Parathyroid adenoma (tissue), 2 donors: ENCODE data around the gene MMADHC.

Source experiments
- H2AFZ ChIP-seq: fragments of 300-600 bp; sonication (generic); one replicate; pipeline ENCODE4 v1.7.0; 2017; ENCODE audit warnings: antibody characterized with exemption, mild to moderate bottlenecking
- H3K27ac ChIP-seq: fragments of 300-600 bp; sonication (generic); one replicate; pipeline ENCODE4 v1.7.0; 2017
- H3K27me3 ChIP-seq: fragments of 300-600 bp; sonication (generic); one replicate; pipeline ENCODE4 v1.7.0; 2017; ENCODE audit warnings: low read length; ENCODE audit not compliant: control insufficient read depth, insufficient read depth
- H3K36me3 ChIP-seq: fragments of 300-600 bp; sonication (generic); one replicate; pipeline ENCODE4 v1.7.0; 2017; ENCODE audit warnings: low read length; ENCODE audit not compliant: control insufficient read depth, insufficient read depth
- H3K4me1 ChIP-seq: fragments of 300-600 bp; sonication (generic); one replicate; pipeline ENCODE4 v1.7.0; 2017; ENCODE audit warnings: control low read depth
- H3K4me2 ChIP-seq: fragments of 300-600 bp; sonication (generic); one replicate; pipeline ENCODE4 v1.7.0; 2017; ENCODE audit warnings: low read length
- H3K4me3 ChIP-seq: fragments of 300-600 bp; sonication (generic); one replicate; pipeline ENCODE4 v1.7.0; 2017; ENCODE audit warnings: low read depth, low read length
- H3K79me2 ChIP-seq: fragments of 300-600 bp; sonication (generic); one replicate; pipeline ENCODE4 v1.7.0; 2017; ENCODE audit warnings: control low read depth
- H3K9ac ChIP-seq: fragments of 300-600 bp; sonication (generic); one replicate; pipeline ENCODE4 v1.7.0; 2017; ENCODE audit warnings: mild to moderate bottlenecking
- H3K9me3 ChIP-seq: fragments of 300-600 bp; sonication (generic); one replicate; pipeline ENCODE4 v1.7.0; 2017; ENCODE audit warnings: low read length; ENCODE audit not compliant: control insufficient read depth
- CTCF ChIP-seq: fragments of 300-600 bp; sonication (generic); IDR thresholded peaks from one replicate; pipeline ENCODE4 v1.7.0; 2017; ENCODE audit warnings: antibody characterized with exemption, mild to moderate bottlenecking
- donor health status: primary hyperparathyroidism.

Gene MMADHC

GRCh38 chr2:149616681-149617456 is 29.3 kb upstream of the MMADHC start:
- Histone ChIP-seq H3K4me1 (no peaks in the 10 kb centered on the region), H3K4me3 (no peak overlapping the region), H3K27ac (no peak overlapping the region), H3K9me3 (no peaks in the 10 kb centered on the region), H3K79me2 (no peaks in the 10 kb centered on the region), H2AFZ (no peak overlapping the region), H3K4me2 (no peak overlapping the region), H3K9ac (no peak overlapping the region), H3K27me3 (no peaks in the 10 kb centered on the region), H3K36me3 (no peaks in the 10 kb centered on the region)
- no peak for TF ChIP-seq CTCF

GRCh38 chr2:149613704-149614103 is 26.1 kb upstream of the MMADHC start:
- Histone ChIP-seq H3K79me2 (no peaks in the 10 kb centered on the region), H3K4me3 (no peak overlapping the region), H3K4me1 (no peaks in the 10 kb centered on the region), H3K27me3 (no peaks in the 10 kb centered on the region), H3K36me3 (no peaks in the 10 kb centered on the region), H2AFZ (no peak overlapping the region), H3K27ac (no peak overlapping the region), H3K9ac (no peak overlapping the region), H3K4me2 (no peak overlapping the region), H3K9me3 (no peaks in the 10 kb centered on the region)
- no peak for TF ChIP-seq CTCF

GRCh38 chr2:149612122-149612521 is 24.5 kb upstream of the MMADHC start:
- Histone ChIP-seq H3K79me2 (no peaks in the 10 kb centered on the region), H2AFZ (no peak overlapping the region), H3K4me3 (no peak overlapping the region), H3K27me3 (no peaks in the 10 kb centered on the region), H3K4me2 (no peak overlapping the region), H3K27ac (no peak overlapping the region), H3K36me3 (no peaks in the 10 kb centered on the region), H3K9me3 (no peaks in the 10 kb centered on the region), H3K9ac (no peak overlapping the region), H3K4me1 (no peaks in the 10 kb centered on the region)
- no peak for TF ChIP-seq CTCF

- H3K9ac ChIP-seq = no peak overlapping the region
- no peak overlapping the region for H2AFZ ChIP-seq
- H3K4me2 ChIP-seq = no peak overlapping the region
- no peaks in the 10 kb centered on the region for H3K79me2 ChIP-seq
- H3K36me3 ChIP-seq = no peaks in the 10 kb centered on the region
- no peak overlapping the region for H3K4me3 ChIP-seq
- H3K9me3 ChIP-seq = no peaks in the 10 kb centered on the region
- H3K27ac ChIP-seq = no peak overlapping the region
- no peak for TF ChIP-seq CTCF
- H3K4me1 ChIP-seq = no peaks in the 10 kb centered on the region
- H3K27me3 ChIP-seq = no peaks in the 10 kb centered on the region
These were observed 23.7 kb upstream of the MMADHC start for GRCh38 chr2:149611100-149611820.
